Activated CD4-positive, alpha-beta memory T cell treated with anti-CD3 and anti-CD28 coated beads, Interleukin-2, amount 10 ng/mL, durations not matched to agents 7 days and 5 days (primary cell): Measurements from ENCODE around the gene SH3BGRL2. TPM values are rescaled to one million over a fixed set of nuclear protein-coding genes. Genes with fewer than 3 reads are reported as not detected.

Source experiments
- CTCF ChIA-PET: fragments of 350-600 bp; sonication (Branson Sonifier 250); formaldehyde crosslinking; loops from one replicate; lab custom pipeline; 2021; ENCODE audit warnings: antibody characterized with exemption, inconsistent platforms; lab: Charles Lee
- POLR2A ChIA-PET: fragments of 350-600 bp; sonication (Branson Sonifier 250); formaldehyde crosslinking; loops from one replicate; lab custom pipeline; 2021; ENCODE audit warnings: antibody characterized with exemption; lab: Charles Lee
- DNase-seq: peaks from one replicate; pipeline ENCODE4 v3.0.0-alpha.2; 2020
- H3K27ac Mint-ChIP-seq: one replicate; pipeline ENCODE4 v1.8.0; 2021; ENCODE audit warnings: mild to moderate bottlenecking, mixed read lengths
- H3K27me3 Mint-ChIP-seq: one replicate; pipeline ENCODE4 v1.8.0; 2021; ENCODE audit warnings: mixed read lengths
- H3K36me3 Mint-ChIP-seq: one replicate; pipeline ENCODE4 v1.8.0; 2021; ENCODE audit warnings: low read depth, mixed read lengths
- H3K4me1 Mint-ChIP-seq: one replicate; pipeline ENCODE4 v1.8.0; 2021; ENCODE audit warnings: mixed read lengths
- H3K4me3 Mint-ChIP-seq: one replicate; pipeline ENCODE4 v1.8.0; 2021; ENCODE audit warnings: mild to moderate bottlenecking, mixed read lengths
- H3K9me3 Mint-ChIP-seq: one replicate; pipeline ENCODE4 v1.8.0; 2021; ENCODE audit warnings: mixed read lengths
- total RNA-seq, 2 experiments: library from RNA; stranded (reverse); gene quantifications; one replicate each; pipeline ENCODE4 v1.2.3, GENCODE V29; 2021

The SH3BGRL2 gene
- total RNA-seq, 2 experiments from 2014 or later = 0.20 to 0.35 TPM

DNA sequence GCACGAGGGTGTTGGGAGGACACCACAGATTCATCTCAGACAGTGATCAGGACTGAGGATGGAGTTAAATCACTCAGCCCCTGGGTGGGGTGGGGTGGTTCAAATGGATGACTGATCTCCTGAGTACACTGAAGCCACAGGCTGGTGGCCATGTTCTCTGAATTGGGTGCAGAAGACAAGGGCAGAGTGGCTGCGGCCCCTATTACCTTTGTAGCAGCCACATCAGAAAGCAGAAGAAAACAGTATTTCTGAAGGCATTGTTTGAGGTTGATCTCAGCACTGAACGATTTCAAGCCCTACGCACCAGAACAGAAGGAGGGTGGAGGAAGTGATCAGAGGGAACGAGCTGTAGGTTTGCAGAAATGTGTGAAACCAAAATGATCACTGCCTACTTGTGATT lies 71.6 kb downstream of the SH3BGRL2 start:
- no peak overlapping the region for H3K4me3 Mint-ChIP-seq
- DNase-seq = no peak
- no peaks in the 10 kb centered on the region for H3K36me3 Mint-ChIP-seq
- no peaks in the 10 kb centered on the region for H3K9me3 Mint-ChIP-seq
- CTCF ChIA-PET = no interaction called here
- H3K27ac Mint-ChIP-seq = no peak overlapping the region
- no peaks in the 10 kb centered on the region for H3K4me1 Mint-ChIP-seq
- POLR2A ChIA-PET = no interaction called here
- H3K27me3 Mint-ChIP-seq = no peaks in the 10 kb centered on the region

- no peak for DNase-seq
- ChIA-PET CTCF (no interaction called here), POLR2A (no interaction called here)
- no peaks in the 10 kb centered on the region for H3K36me3 Mint-ChIP-seq
- no peaks in the 10 kb centered on the region for H3K4me1 Mint-ChIP-seq
- no peaks in the 10 kb centered on the region for H3K9me3 Mint-ChIP-seq
- H3K27me3 Mint-ChIP-seq = no peaks in the 10 kb centered on the region
- H3K4me3 Mint-ChIP-seq = no peak overlapping the region
- no peak overlapping the region for H3K27ac Mint-ChIP-seq
Measured at GRCh38 chr6:79704200-79704599, 73.1 kb downstream of the SH3BGRL2 start.

GRCh38 chr6:79705456-79705995 lies 74.4 kb downstream of the SH3BGRL2 start:
- Mint-ChIP-seq H3K4me3 (no peak overlapping the region), H3K27ac (no peak overlapping the region)
- CTCF ChIA-PET = no interaction called here

DNA sequence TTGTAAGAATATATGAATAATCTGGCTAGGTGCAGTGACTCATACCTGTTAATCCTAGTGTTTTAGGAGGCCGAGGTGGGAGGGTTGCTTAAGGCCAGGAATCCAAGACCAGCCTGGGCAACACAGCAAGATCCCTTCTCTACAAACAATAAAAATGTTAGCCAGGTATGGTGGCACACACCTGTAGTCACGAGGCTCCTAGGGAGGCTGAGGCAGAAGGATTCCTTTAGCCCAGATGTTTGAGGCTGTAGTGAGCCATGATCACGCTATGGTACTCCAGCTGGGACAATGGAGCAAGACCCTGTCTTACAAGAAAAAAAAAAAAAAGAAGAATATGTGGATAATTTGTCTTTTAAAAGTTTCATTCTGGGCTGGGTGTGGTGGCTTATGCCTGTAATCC lies 75.4 kb downstream of the SH3BGRL2 start:
- no peaks in the 10 kb centered on the region for H3K27me3 Mint-ChIP-seq
- H3K36me3 Mint-ChIP-seq = no peaks in the 10 kb centered on the region
- POLR2A ChIA-PET = no interaction called here
- no peak overlapping the region for H3K27ac Mint-ChIP-seq
- no peaks in the 10 kb centered on the region for H3K9me3 Mint-ChIP-seq
- DNase-seq = no peak
- CTCF ChIA-PET = no interaction called here
- H3K4me3 Mint-ChIP-seq = no peak overlapping the region
- H3K4me1 Mint-ChIP-seq = no peaks in the 10 kb centered on the region

More at GRCh38 chr6:79705456-79705995, 74.4 kb downstream of the SH3BGRL2 start:
- no peak for DNase-seq
- POLR2A ChIA-PET = no interaction called here
- Mint-ChIP-seq H3K9me3 (no peaks in the 10 kb centered on the region), H3K36me3 (no peaks in the 10 kb centered on the region), H3K4me1 (no peaks in the 10 kb centered on the region), H3K27me3 (no peaks in the 10 kb centered on the region)

DNA sequence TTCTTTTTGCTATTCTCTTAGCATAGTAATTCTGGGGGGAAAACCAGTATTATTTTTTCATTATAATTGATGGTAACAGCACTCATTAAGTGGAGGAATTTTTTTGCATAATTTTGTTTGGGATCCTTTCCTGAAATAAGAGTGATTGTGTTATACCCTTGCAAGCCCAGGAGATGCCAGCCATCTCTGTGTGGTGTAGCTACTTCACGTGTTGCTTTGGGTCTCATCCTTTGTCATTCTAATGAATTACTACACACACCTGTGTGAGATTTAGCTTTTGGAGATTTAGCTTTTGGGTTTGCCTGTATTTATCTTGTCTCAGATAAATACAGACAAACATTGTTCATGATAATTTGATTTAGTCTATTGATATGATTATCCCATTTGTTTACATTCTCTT lies 76.5 kb downstream of the SH3BGRL2 start:
- H3K36me3 Mint-ChIP-seq = no peaks in the 10 kb centered on the region
- no peaks in the 10 kb centered on the region for H3K9me3 Mint-ChIP-seq
- no peak overlapping the region for H3K4me3 Mint-ChIP-seq
- DNase-seq = no peak
- ChIA-PET CTCF (no interaction called here), POLR2A (no interaction called here)
- no peaks in the 10 kb centered on the region for H3K4me1 Mint-ChIP-seq
- H3K27ac Mint-ChIP-seq = no peak overlapping the region
- H3K27me3 Mint-ChIP-seq = no peaks in the 10 kb centered on the region

DNA sequence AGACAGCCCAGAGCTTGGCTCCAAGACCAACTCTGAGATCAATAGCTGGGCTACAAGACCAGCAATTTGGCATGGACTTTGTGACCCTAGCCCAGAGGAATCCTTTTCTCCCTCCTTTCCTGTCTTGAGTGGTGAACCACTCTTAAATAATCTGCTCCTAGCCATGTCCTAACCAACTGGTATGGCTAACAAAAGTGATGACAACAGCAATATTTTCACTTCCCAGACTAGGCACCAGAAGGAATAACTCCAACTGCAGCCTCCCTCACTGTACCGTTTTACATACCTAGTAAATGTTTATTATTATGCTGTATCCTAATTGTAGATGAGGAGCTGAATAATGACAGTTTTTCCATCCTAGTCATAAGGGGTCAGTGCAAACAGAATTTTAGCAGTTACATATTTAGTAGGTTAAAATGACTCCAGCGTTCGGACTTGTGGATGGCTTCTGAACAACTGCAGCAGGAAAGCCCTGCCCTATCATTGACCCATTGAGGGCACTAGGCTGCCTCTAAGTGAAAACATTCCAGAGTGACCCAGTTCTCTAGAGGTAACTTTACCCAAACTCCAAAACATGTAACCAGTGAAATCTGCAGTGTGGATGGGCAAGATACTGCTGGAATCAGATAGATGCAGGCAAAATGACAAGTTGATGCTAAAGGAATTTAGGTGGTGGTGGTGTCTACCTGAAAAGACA lies 77.1 kb downstream of the SH3BGRL2 start:
- Mint-ChIP-seq H3K27me3 (no peaks in the 10 kb centered on the region), H3K36me3 (no peaks in the 10 kb centered on the region), H3K4me1 (no peaks in the 10 kb centered on the region), H3K4me3 (no peak overlapping the region), H3K9me3 (no peaks in the 10 kb centered on the region), H3K27ac (no peak overlapping the region)
- no peak for DNase-seq
- CTCF ChIA-PET = no interaction called here
- POLR2A ChIA-PET = no interaction called here

DNA sequence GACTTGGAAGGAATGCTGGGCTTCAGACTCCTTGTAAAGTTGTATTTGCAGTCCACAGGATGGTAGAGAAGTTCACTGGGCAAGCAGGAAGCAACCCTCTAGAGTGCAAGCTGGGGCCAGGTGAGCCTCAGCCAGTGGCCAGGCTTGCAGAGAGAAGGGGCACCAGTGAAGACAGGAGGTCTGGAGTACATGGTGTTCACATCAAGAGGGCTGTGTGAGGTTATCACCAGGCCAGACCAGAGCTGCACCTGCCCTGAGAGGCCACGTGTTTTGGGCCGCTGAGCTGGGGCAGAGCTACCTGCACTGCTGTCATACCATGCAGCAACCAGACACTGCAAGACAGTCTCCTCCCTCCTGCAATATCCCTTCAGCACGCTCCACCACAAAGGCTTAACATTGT lies 79.0 kb downstream of the SH3BGRL2 start:
- Mint-ChIP-seq H3K27me3 (no peaks in the 10 kb centered on the region), H3K27ac (no peak overlapping the region), H3K4me3 (no peak overlapping the region), H3K36me3 (no peaks in the 10 kb centered on the region), H3K4me1 (no peaks in the 10 kb centered on the region), H3K9me3 (no peaks in the 10 kb centered on the region)
- CTCF ChIA-PET = no interaction called here
- DNase-seq = no peak
- POLR2A ChIA-PET = no interaction called here

DNA sequence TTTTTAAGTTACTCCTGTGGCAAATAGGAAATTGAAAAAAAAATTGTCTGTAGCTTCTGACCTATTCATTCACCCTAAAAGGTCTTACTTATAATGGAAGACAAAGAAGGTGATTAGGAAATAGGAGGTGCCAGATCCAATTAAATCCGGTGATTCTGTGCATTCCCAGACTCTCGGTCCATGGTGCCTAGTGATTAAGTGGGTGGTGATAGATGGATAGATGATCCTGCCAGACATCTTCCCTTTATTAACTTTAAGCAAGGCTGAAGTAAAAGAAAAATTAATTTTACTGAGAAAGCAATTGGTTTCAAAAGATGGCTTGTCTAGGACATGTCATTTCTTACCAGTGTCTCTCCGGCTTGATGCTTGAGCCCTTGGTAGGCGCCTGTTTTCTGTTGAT lies 80.0 kb downstream of the SH3BGRL2 start:
- POLR2A ChIA-PET = no interaction called here
- CTCF ChIA-PET = no interaction called here
- no peaks in the 10 kb centered on the region for H3K4me1 Mint-ChIP-seq

DNA sequence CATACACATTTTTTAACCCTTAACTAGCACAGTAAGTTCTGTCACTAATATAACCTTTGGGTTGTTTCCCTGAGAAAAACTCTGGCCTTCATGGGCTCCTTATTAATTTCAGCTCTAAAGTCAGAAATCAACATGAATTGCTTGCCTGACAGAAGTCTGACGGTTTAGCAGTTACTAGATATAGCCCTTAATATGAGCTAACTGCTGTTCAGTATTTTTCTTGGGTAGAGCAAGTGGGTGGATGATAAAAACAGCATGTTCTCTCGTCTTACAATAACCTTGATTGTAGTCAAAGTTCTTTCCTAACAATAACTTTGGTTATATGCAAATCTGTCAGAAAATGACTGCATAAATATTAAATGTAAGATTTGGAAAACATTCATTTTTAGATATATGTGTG lies 81.0 kb downstream of the SH3BGRL2 start:
- Mint-ChIP-seq H3K9me3 (no peaks in the 10 kb centered on the region), H3K27ac (no peak overlapping the region), H3K4me3 (no peak overlapping the region), H3K27me3 (peaks cover 2% of the 10 kb centered on the region), H3K36me3 (no peaks in the 10 kb centered on the region), H3K4me1 (no peaks in the 10 kb centered on the region)
- ChIA-PET POLR2A (no interaction called here), CTCF (no interaction called here)
- DNase-seq = no peak

More for the DNA sequence above, 80.0 kb downstream of the SH3BGRL2 start:
- no peak overlapping the region for H3K4me3 Mint-ChIP-seq
- H3K27me3 Mint-ChIP-seq = no peaks in the 10 kb centered on the region
- H3K36me3 Mint-ChIP-seq = no peaks in the 10 kb centered on the region
- H3K9me3 Mint-ChIP-seq = no peaks in the 10 kb centered on the region
- H3K27ac Mint-ChIP-seq = no peak overlapping the region
- DNase-seq = no peak

- no peak overlapping the region for H3K4me3 Mint-ChIP-seq
Measured at GRCh38 chr6:79712616-79713135, 81.5 kb downstream of the SH3BGRL2 start.

DNA sequence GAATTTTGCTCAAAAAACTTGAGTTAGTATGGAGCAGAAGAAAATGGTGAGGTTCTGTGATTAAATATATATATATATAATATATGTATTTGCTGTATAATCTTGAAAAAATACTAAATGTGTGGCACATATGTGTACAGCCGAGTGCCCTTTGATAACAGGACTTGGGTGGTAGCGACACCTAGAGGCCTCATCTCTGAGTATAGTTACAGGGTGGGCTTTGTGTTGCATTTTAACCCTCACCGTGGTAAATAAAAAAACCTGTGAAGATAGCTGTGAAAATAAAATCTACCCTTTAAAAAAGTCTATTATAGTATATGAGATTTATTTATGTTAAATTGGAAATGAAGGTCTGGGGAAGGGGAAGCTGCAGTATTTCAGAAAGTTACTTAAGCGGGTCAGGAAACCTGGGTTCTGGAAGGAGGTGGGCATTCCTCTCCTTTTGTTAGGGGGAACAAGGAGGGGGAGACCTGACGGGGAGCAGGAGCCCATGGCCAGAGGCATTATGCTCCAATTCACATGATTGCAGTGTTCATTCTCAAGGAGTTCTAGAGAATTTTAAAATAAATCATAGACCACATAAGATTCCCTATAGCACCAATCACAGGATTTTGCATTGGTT lies 82.7 kb downstream of the SH3BGRL2 start:
- no peak overlapping the region for H3K4me3 Mint-ChIP-seq
- CTCF ChIA-PET = interaction anchor here (0.9 to 1.2 kb wide), 3 partner anchors 15 to 177 kb away, joined by 3 to 4 read pairs (median 3); partner anchors contain the start of gene LCA5
- DNase-seq = peak; percentile 25
- H3K27me3 Mint-ChIP-seq = peaks cover 2% of the 10 kb centered on the region
- H3K36me3 Mint-ChIP-seq = no peaks in the 10 kb centered on the region
- no peak overlapping the region for H3K27ac Mint-ChIP-seq
- H3K4me1 Mint-ChIP-seq = no peaks in the 10 kb centered on the region
- POLR2A ChIA-PET = no interaction called here
- H3K9me3 Mint-ChIP-seq = no peaks in the 10 kb centered on the region

More at GRCh38 chr6:79712616-79713135, 81.5 kb downstream of the SH3BGRL2 start:
- DNase-seq = no peak
- no peaks in the 10 kb centered on the region for H3K36me3 Mint-ChIP-seq
- H3K27ac Mint-ChIP-seq = no peak overlapping the region
- H3K27me3 Mint-ChIP-seq = peaks cover 2% of the 10 kb centered on the region
- ChIA-PET CTCF (interaction anchor here (0.6 kb wide), 1 partner anchor 11 kb away, joined by 3 read pairs; no protein-coding TSS in a partner anchor), POLR2A (no interaction called here)
- no peaks in the 10 kb centered on the region for H3K9me3 Mint-ChIP-seq
- no peaks in the 10 kb centered on the region for H3K4me1 Mint-ChIP-seq

GRCh38 chr6:79717989-79718388 lies 86.9 kb downstream of the SH3BGRL2 start:
- no peaks in the 10 kb centered on the region for H3K9me3 Mint-ChIP-seq
- H3K36me3 Mint-ChIP-seq = no peaks in the 10 kb centered on the region
- ChIA-PET POLR2A (no interaction called here), CTCF (interaction anchor here (1.9 kb wide), 1 partner anchor 147 kb away, joined by 5 read pairs; no protein-coding TSS in a partner anchor)
- no peak overlapping the region for H3K27ac Mint-ChIP-seq
- DNase-seq = no peak
- H3K4me3 Mint-ChIP-seq = no peak overlapping the region
- H3K27me3 Mint-ChIP-seq = peaks cover 2% of the 10 kb centered on the region
- no peaks in the 10 kb centered on the region for H3K4me1 Mint-ChIP-seq

DNA sequence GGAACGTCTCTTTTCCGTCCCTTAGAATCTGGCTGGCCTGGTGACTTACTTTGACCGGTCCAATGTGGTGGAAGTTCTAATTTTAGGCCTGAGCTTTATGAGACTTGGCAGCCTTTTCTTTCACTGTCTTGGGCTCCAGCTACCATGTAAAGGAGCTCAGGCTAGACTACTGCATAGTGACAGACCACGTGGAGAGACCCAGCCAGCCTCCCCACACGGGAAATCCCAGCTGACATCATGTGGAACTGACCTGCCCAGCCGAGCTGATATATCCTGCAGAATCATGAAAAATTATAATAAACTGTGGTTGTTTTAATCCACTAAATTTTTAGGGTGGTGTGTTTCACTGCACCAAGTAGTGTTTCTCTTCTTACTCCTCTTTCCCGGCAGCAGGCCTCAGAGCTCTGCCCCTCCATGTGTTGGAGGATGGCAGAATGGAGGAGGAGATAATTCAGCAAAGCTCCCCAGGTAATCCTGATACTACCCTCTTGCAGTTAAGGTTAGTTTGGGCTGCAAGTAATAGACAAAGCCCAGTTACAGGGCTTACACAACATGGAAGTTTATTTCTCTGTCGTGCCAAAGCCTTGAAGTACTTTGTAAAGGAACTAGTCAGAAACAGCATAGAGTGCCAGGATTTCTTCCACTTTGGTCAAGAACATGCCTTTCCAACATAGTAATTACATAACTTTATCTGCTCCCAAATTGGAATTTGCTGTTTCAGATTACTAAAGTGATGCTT lies 87.5 kb downstream of the SH3BGRL2 start:
- no peak for DNase-seq
- Mint-ChIP-seq H3K27ac (no peak overlapping the region), H3K4me3 (no peak overlapping the region), H3K4me1 (no peaks in the 10 kb centered on the region), H3K36me3 (no peaks in the 10 kb centered on the region), H3K27me3 (peaks cover 2% of the 10 kb centered on the region), H3K9me3 (no peaks in the 10 kb centered on the region)
- POLR2A ChIA-PET = no interaction called here
- CTCF ChIA-PET = no interaction called here
